Erythroblast (primary cell): ENCODE measurements around the gene DDIT3.

ENCODE experiments used
- GATA1 ChIP-seq: IDR thresholded peaks from 2 replicates; pipeline ENCODE4 v1.6.1; 2011; ENCODE audit warnings: low read depth, mild to moderate bottlenecking, control low read depth, low read length, moderate library complexity
- POLR2A ChIP-seq: IDR thresholded peaks from 2 replicates; pipeline ENCODE4 v1.6.1; 2011; ENCODE audit warnings: mild to moderate bottlenecking, low read length

DNA sequence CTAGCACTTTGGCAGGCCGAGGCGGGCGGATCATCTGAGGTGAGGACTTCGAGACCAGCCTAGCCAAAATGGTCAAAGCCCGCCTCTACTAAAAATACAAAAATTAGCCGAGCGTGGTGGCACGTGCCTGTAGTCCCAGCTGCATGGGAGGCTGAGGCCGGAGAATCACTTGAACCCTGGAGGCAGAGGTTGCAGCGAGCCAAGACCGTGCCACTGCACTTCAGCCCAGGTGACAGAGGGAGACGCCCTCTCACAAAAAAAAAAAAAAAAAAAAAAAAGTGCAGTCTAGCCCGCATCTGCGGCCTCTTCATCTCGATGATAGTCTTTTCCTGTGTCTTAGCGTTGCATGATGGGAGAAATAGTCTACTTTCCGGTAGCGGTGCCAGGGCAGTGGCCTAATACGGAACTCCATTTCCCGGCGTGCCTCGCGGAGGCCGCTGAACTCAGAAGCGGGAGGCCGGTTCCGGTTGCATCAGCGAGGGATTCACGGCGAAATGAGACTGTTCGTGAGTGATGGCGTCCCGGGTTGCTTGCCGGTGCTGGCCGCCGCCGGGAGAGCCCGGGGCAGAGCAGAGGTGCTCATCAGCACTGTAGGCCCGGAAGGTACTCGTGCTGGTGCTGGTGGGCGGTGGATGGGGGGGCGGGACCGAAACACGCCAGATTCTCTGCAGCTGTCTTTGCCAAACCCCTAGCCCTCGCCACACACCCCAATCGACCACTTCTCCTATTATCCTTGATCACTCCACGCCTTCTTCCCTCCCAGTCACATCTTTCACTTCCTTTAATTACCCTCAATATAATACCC lies 32.5 kb downstream of the DDIT3 start, which contains the start of gene MARS1:
- TF ChIP-seq POLR2A (peak; percentile 93), GATA1 (no peak)
